ENCODE data around the gene ARHGEF10L.

ARHGEF10L gene

DNA sequence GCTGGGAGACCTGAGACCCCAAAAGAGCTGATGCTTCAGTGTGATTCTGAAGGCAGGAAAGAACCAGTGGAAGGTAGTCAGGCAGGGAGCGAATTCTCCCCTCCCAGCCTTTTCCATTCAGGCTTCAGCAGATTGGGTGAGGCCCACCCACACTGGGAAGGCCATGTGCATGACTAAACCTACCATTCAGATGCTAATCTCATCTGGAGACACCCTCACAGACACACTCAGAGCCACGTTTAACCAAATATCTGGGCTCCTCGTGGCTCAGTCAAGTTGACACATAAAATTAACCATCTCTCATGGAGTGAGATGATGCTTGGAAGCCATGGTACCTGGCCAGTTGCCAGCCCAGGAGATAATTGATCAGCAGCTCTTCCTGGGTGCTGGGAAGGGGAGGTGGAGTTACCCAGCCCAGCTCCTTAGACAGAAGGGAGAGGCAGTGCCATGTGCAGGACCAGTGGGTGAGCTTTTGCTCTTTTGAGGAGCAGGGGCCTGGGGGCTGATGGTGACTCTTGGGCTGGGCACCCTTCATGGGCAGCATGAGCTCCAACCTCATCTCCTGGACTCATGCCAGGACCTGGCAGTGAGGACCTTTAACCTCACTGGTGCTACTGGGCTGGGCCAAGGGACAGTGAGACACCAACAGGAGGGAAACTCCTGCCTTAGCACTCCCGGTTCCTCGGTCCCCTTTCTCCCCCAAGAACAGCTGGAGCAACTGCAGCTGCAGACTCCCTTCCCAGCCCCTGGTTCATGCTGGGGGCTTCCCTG, 126.6 kb downstream of the ARHGEF10L start:
- no peaks in the 10 kb centered on the region for H3K27me3 Mint-ChIP-seq
- no peak overlapping the region for H3K4me3 Mint-ChIP-seq
- H3K27ac Mint-ChIP-seq, result no peak overlapping the region
- no peaks in the 10 kb centered on the region for H3K4me1 Mint-ChIP-seq
- H3K36me3 Mint-ChIP-seq, result no peaks in the 10 kb centered on the region
- H3K9me3 Mint-ChIP-seq, result no peaks in the 10 kb centered on the region

DNA sequence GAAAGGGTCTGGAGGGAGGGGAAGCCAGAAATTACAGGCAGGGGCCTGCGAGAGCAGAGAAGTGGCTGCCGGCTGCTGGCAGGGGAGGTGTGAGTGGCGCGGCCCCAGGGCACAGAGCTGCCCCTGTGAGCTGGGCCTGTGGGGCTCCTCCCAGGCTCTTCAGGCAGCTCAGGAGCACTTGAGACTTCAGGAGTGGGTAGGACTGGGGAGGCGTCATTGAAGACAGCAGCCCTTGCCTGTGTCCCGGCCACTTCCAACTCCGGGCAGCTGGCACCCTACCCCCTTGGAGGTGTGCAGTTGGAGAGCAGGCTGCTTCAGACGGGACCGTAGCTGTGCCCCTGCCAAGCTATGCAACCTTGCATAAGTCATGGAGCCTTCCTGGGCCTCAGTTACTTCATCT, 128.1 kb downstream of the ARHGEF10L start:
- no peaks in the 10 kb centered on the region for H3K36me3 Mint-ChIP-seq
- H3K4me3 Mint-ChIP-seq, result no peak overlapping the region
- H3K27me3 Mint-ChIP-seq, result no peaks in the 10 kb centered on the region
- H3K9me3 Mint-ChIP-seq, result no peaks in the 10 kb centered on the region
- no peak overlapping the region for H3K27ac Mint-ChIP-seq
- no peaks in the 10 kb centered on the region for H3K4me1 Mint-ChIP-seq

DNA sequence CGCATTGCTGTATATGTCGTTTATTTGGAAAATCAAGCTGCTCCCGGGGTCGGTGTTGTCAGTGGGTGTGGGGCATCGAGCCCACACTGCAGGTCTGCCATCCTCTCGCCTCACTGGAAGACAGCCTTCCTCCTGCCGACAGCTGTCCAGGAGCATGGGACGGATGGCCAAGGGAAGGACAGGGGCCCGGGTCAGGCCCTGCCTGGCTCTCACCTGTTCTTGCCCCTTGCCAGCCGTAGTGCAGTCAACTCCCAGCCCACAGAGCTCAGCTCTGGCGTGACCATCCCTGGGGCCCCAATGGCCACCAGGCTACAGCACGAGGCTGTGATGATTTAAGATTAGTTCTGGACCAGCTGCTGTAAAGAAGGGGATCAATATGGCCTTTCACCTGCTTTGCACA, 128.7 kb downstream of the ARHGEF10L start:
- H3K27ac Mint-ChIP-seq, result no peak overlapping the region
- H3K9me3 Mint-ChIP-seq, result no peaks in the 10 kb centered on the region
- peaks cover 1% of the 10 kb centered on the region for H3K27me3 Mint-ChIP-seq
- no peaks in the 10 kb centered on the region for H3K4me1 Mint-ChIP-seq
- H3K4me3 Mint-ChIP-seq, result no peak overlapping the region
- H3K36me3 Mint-ChIP-seq, result no peaks in the 10 kb centered on the region

DNA sequence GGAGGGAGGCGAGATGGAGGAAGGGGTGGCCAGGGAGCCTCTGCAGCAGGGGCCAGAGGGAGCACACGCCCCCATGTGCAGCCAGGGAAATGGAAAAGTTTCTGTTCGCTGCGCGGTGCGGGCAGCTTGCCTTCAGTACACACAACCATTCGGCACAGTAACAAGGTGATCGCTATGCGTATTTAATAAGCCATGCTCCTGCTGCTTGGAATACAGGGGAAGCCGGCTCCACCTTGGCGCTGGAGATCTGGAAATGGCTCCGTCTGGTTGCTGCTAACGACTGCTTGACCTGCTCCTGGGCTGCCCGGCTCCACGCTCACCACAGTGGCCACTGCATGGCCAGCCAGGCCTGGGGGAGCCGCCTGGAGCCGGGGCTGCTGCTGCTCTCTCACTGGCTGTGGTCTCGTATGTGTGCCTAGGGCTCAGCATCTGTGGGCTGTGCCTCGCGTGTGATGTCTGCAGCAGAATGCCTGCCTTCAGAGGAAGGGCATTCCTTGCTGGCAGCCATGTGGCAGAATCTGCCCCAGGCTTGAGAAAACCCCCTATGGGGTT, 129.2 kb downstream of the ARHGEF10L start:
- H3K27ac Mint-ChIP-seq, result no peak overlapping the region
- H3K36me3 Mint-ChIP-seq, result no peaks in the 10 kb centered on the region
- H3K4me1 Mint-ChIP-seq, result no peaks in the 10 kb centered on the region
- H3K9me3 Mint-ChIP-seq, result no peaks in the 10 kb centered on the region
- peaks cover 1% of the 10 kb centered on the region for H3K27me3 Mint-ChIP-seq
- no peak overlapping the region for H3K4me3 Mint-ChIP-seq

DNA sequence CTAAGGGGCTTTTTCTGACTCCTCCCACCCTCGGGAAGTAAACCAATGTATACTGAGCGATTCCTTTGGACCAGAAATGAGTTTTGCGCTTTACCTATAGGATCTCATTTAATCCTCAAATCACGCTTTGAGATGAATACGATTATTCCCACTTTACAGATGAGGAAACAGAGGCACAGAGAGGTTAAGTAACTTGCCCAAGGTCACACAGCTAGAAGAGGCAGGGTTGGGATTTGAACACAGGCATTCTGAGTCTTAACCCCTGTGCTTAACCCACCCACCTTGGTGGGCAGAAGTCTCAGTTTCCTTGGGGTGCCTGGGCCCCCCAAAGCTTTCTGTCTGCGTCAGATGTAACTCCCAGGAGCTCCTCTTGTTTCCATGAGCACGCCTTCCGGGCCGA, 129.8 kb downstream of the ARHGEF10L start:
- Mint-ChIP-seq H3K27ac (no peak overlapping the region), H3K4me1 (no peaks in the 10 kb centered on the region), H3K9me3 (no peaks in the 10 kb centered on the region), H3K27me3 (peaks cover 1% of the 10 kb centered on the region), H3K4me3 (no peak overlapping the region), H3K36me3 (no peaks in the 10 kb centered on the region)

DNA sequence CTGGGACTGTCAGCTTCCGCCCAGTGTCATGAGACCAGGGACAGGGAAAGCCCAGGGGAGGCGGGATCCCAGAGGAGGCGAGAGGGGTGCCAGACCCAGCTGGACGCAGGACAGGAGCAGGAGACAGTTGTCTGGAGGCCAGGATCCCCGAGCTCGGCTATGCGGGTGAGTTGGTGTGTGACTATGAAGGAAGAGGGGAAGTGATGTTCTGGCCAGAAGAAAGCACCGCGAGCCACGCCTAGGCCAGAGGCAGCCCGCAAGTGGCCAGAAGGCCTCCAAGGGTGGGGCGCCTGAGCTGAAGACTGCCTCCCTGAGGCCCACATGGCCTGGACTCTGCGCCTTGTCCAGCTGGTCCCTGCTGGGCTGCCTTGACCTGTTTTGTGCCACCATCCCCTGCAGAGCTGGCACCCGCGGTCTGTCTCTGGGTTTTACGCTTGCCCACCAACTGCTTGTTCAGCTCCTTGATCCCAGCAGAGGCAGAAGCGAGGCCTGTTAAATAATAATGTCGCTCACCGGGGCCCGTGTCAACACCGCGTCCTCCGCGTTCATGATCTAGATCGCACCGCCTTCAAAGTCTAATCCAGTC, 130.5 kb downstream of the ARHGEF10L start:
- Mint-ChIP-seq H3K4me1 (no peaks in the 10 kb centered on the region), H3K9me3 (no peaks in the 10 kb centered on the region), H3K36me3 (no peaks in the 10 kb centered on the region), H3K27me3 (peaks cover 1% of the 10 kb centered on the region), H3K27ac (no peak overlapping the region), H3K4me3 (no peak overlapping the region)

DNA sequence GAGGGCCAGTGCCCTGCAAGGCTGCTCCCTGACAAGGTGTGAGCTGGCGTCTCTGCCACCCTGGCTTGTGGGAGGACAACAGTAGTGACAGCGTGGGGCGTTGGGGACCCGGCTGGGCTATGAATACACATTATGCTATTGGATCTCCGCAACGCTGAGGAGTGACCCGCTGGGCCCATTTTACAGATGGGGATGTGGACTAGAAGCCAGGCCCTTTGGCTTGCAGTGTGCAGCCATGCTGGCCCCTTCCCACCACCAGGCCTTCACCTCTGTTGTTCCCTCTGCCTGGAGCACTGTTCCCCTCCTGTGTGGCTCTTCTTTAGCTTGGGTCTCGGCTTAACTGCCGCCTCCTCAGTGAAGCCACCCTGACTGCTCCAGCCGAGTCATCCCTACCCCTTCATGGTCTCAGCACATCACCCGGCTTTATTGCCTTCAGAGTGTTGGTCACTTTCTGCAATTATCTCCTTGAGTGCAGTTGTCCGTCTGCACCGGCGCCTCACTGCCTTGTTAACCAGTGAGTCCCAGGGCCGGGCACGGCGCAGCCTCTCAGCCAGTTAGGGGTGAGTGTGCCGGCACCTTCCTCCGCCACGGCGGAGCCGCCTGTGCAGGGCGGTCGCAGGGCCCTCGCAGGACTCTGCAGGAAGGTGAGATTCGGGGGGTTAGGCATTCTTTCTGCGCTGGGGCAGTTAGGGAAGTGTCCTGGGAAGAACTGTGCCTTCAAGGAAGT, 131.3 kb downstream of the ARHGEF10L start:
- H3K27ac Mint-ChIP-seq, result no peak overlapping the region
- H3K4me1 Mint-ChIP-seq, result no peaks in the 10 kb centered on the region
- no peaks in the 10 kb centered on the region for H3K9me3 Mint-ChIP-seq
- H3K36me3 Mint-ChIP-seq, result no peaks in the 10 kb centered on the region
- H3K27me3 Mint-ChIP-seq, result peaks cover 1% of the 10 kb centered on the region
- H3K4me3 Mint-ChIP-seq, result no peak overlapping the region

DNA sequence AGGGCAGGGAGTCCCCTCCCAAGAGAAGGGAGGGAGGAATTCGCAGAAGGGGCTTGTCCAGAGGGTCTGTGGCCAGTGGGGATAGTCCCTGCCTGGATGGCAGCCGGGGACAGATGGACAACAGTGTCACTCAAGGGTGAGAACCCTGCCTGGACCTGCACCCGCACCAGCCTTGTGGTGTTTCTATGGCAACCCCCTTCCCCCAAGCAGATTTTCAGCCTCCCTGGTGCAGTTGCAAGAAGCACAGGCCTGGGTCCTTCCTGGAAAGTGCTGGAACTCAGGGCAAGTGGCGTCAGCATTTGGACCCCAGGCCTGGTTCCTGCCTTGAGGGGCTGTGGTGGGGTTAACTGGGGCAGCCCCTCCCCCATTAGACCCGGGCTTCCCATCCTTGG, 131.8 kb downstream of the ARHGEF10L start:
- H3K27me3 Mint-ChIP-seq, result peaks cover 1% of the 10 kb centered on the region
- no peaks in the 10 kb centered on the region for H3K9me3 Mint-ChIP-seq
- no peak overlapping the region for H3K27ac Mint-ChIP-seq
- no peak overlapping the region for H3K4me3 Mint-ChIP-seq
- no peaks in the 10 kb centered on the region for H3K4me1 Mint-ChIP-seq
- H3K36me3 Mint-ChIP-seq, result no peaks in the 10 kb centered on the region

DNA sequence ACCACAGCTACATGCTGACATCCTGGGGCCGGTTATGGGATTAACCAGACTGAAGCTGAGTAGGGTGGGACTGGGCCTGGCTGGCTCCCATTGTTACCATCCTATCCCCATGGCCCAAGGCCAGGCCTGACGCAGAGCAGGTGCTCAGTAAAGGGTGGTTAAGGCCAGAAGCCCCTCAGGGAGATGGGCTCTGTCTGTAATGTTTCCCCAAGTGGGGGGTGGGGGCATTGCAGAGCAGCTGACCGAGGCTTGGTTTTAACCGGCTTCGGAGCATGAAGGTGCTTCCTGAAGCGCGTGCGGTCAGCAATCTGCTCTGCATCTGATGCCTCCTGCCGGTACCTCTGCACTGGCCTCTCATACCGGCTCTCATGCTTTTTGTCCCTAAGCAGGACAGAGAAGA, 132.2 kb downstream of the ARHGEF10L start:
- Mint-ChIP-seq H3K27ac (no peak overlapping the region), H3K4me1 (no peaks in the 10 kb centered on the region), H3K36me3 (no peaks in the 10 kb centered on the region), H3K4me3 (no peak overlapping the region), H3K9me3 (no peaks in the 10 kb centered on the region), H3K27me3 (peaks cover 1% of the 10 kb centered on the region)

DNA sequence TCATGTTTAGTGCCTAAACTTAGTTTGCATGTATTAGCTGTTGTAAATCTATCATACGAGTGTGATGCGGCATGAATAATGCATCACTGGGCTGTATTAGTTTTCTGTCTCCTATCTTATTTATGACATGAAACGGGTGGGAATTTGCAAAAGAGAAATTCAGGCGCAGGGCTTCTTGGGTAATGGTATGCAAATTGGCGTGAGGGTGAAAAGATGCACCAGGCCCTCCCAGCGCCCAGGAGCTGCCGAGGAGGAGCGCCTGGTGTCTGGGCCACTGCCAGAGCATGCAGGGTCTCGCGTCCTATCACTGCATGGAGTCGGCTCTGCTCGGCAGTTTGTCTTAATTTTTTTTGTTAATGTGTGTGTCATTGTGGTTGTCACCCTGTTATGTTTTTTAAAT, 132.7 kb downstream of the ARHGEF10L start:
- no peaks in the 10 kb centered on the region for H3K9me3 Mint-ChIP-seq
- H3K4me1 Mint-ChIP-seq, result no peaks in the 10 kb centered on the region
- no peak overlapping the region for H3K27ac Mint-ChIP-seq
- H3K27me3 Mint-ChIP-seq, result peaks cover 1% of the 10 kb centered on the region
- no peak overlapping the region for H3K4me3 Mint-ChIP-seq
- no peaks in the 10 kb centered on the region for H3K36me3 Mint-ChIP-seq

DNA sequence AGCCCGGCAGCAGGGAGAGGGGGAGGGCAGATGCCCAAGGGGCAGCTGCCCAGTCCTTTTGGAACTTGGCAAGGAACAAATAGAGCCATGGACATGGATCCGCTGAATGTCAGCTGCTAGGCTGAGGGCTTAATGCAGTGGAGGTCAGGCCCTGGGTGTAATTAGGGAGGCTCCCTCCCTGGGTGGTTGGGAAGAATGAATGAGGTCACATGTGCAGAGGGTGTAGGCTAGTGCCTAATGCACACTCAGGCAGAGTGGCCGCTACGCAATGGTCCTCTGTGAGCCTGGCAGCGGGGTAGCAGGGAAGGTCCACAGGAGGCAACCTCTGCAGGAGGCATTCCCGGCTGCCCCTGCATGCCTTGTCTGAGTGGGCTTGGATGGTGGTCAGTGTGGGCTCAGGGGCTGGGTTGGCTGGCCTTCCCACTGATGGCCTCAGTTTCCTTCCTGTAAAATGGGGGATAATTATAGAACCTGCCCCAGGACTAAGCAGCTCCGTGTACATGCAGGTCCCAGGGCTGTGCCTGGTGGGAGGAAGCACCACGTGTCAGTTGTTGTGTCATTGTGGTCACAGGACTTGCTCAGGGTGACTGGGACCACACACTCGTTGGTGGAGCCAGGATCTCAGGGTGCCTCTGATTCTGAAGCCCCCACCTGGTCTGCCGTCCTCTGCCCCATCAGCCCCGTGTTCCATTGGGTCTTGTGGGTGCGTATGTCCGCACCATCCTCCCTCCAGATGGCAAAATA, 134.0 kb downstream of the ARHGEF10L start:
- no peak overlapping the region for H3K27ac Mint-ChIP-seq
- H3K4me1 Mint-ChIP-seq, result no peaks in the 10 kb centered on the region
- no peaks in the 10 kb centered on the region for H3K9me3 Mint-ChIP-seq
- H3K4me3 Mint-ChIP-seq, result no peak overlapping the region
- no peaks in the 10 kb centered on the region for H3K36me3 Mint-ChIP-seq
- peaks cover 1% of the 10 kb centered on the region for H3K27me3 Mint-ChIP-seq

DNA sequence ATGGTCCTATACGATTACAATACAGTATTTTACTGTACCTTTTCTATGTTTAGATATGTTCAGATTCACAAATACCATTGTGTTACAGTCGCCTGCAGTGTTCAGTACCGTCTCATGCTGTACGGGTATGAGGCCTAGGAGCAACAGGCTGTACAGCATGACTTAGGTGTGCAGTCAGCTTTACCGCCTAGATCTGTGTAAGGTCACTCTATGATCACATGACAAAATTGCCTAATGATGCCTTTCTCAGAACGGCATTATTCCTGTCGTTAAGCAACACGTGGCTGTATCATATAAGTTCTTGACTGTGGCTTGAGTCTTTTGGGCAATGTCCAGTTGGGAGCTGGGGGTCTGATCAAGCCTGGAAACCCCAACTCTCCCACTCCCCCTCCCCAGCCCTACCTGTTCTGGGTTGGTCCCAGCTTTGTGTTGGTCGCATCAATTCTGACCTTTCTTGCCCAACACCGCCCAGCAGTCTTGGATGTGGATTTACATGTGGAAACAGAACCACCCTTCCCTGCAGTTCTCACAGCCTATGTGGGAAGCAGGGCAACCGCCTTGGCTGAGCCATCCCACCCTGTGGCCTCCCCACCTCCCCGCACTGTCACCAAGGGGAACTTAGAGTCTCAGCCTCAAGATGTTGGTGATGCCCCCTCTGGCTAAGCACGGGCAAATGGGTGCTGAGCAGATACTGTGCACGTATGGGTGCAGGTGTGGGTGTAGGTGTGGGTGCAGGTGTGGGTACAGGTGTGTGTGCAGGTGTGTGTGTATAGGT, 135.4 kb downstream of the ARHGEF10L start:
- H3K36me3 Mint-ChIP-seq, result no peaks in the 10 kb centered on the region
- no peak overlapping the region for H3K27ac Mint-ChIP-seq
- H3K27me3 Mint-ChIP-seq, result peaks cover 1% of the 10 kb centered on the region
- no peaks in the 10 kb centered on the region for H3K9me3 Mint-ChIP-seq
- no peaks in the 10 kb centered on the region for H3K4me1 Mint-ChIP-seq
- H3K4me3 Mint-ChIP-seq, result no peak overlapping the region

DNA sequence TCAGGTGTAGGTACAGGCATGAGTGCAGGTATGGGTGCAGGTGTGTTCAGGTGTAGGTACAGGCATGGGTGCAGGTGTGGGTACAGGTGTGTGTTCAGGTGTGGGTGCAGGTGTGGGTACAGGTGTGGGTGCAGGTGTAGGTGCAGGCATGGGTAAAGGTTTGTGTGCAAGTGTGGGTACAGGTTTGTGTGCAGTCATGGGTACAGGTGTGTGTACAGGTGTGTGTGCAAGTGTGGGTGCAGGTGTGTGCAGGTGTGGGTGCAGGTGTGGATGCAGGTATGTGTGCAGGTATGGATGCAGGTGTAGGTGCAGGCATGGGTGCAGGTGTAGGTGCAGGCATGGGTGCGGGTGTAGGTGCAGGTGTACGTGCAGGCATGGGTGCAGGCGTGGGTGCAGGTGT, 136.2 kb downstream of the ARHGEF10L start:
- Mint-ChIP-seq H3K36me3 (no peaks in the 10 kb centered on the region), H3K4me3 (no peak overlapping the region), H3K27me3 (peaks cover 1% of the 10 kb centered on the region), H3K4me1 (no peaks in the 10 kb centered on the region), H3K9me3 (no peaks in the 10 kb centered on the region), H3K27ac (no peak overlapping the region)

DNA sequence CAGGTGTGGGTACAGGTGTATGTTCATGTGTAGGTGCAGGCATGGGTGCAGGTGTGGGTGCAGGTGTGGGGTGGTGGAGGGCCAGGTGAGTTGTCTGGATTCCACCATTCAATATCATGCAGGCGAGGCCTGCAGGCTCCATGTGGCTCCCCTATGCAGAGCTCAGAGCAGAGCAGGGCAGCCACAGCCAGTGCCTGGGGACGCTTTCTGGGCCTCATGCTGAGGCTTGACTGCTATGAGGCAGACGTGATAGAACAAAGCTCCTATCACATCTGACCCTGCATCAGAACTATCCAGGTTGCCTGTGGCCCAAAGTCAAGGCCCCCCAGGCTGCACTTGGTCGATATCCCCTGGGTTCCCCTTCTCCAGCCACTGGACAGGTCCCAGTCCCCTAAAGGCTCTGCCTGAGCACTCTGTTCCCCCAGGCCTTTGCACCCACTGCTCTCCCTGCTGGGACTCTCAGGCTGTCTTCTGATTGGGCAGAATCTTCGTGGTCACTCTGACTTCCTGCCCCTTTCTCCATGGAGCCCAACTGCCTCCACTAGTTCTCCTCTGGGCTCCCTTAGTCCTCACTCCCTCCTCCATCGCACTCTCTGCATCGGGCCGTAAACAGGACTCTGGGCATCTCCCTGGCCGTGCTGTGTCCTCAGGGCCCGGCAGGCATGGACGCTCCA, 137.0 kb downstream of the ARHGEF10L start:
- Mint-ChIP-seq H3K27ac (no peak overlapping the region), H3K36me3 (no peaks in the 10 kb centered on the region), H3K4me3 (no peak overlapping the region), H3K27me3 (peaks cover 1% of the 10 kb centered on the region), H3K4me1 (no peaks in the 10 kb centered on the region), H3K9me3 (no peaks in the 10 kb centered on the region)
